HG03095 (cell line): Measurements from ENCODE around the gene TAF5L.
A peak's percentile ranks its signal among the peaks of the same experiment; 100 is the strongest.
"Not testable (repeated sequence)": the region's sequence is repeated elsewhere in the genome, so short reads cannot be mapped to it uniquely, and the experiment has no call there.

Experiments
- ATAC-seq: cut with Tn5 transposase; IDR thresholded peaks from one replicate; pipeline ENCODE4 v1.9.1; 2021; ENCODE audit warnings: moderate library complexity; ENCODE audit not compliant: unreplicated experiment

Gene TAF5L

GRCh38 chr1:229608590-229608989 lies 17.3 kb downstream of the TAF5L start:
- ATAC-seq, result no peak

GRCh38 chr1:229607370-229607769 lies 18.6 kb downstream of the TAF5L start:
- no peak for ATAC-seq

- ATAC-seq, result no peak
Observed at GRCh38 chr1:229603371-229604005, 22.4 kb downstream of the TAF5L start.

- ATAC-seq, result no peak
Observed at GRCh38 chr1:229600229-229600628, 25.7 kb downstream of the TAF5L start.

- ATAC-seq, result no peak
Observed at GRCh38 chr1:229599218-229599954, 26.5 kb downstream of the TAF5L start.

- ATAC-seq, result no peak
Observed at GRCh38 chr1:229597877-229598276, 28.0 kb downstream of the TAF5L start.

- ATAC-seq, result no peak
Observed at GRCh38 chr1:229596925-229597699, 28.8 kb downstream of the TAF5L start.

- ATAC-seq, result not testable (repeated sequence)
Observed at GRCh38 chr1:229595876-229596275, 30.0 kb downstream of the TAF5L start.

- no peak for ATAC-seq
Observed at GRCh38 chr1:229594227-229595008, 31.5 kb downstream of the TAF5L start.

GRCh38 chr1:229593800-229594199 lies 32.1 kb downstream of the TAF5L start:
- ATAC-seq, result no peak

GRCh38 chr1:229590119-229590518 lies 35.8 kb downstream of the TAF5L start:
- ATAC-seq, result no peak

GRCh38 chr1:229585338-229585737 lies 40.6 kb downstream of the TAF5L start:
- no peak for ATAC-seq

- ATAC-seq, result no peak
Observed at GRCh38 chr1:229582715-229583114, 43.2 kb downstream of the TAF5L start.

- no peak for ATAC-seq
Observed at GRCh38 chr1:229582011-229582694, 43.8 kb downstream of the TAF5L start.

- no peak for ATAC-seq
Observed at GRCh38 chr1:229581485-229581884, 44.4 kb downstream of the TAF5L start.

- ATAC-seq, result peak; percentile 86
Observed at GRCh38 chr1:229579059-229579673, 46.8 kb downstream of the TAF5L start.

- ATAC-seq, result peak; percentile 21
Observed at GRCh38 chr1:229578168-229579058, 47.5 kb downstream of the TAF5L start.

GRCh38 chr1:229574679-229575442 lies 51.1 kb downstream of the TAF5L start:
- no peak for ATAC-seq
